K562 (cell line): ENCODE measurements around the gene FRMPD1. TPM values are rescaled to one million over a fixed set of nuclear protein-coding genes. Genes with fewer than 3 reads are reported as not detected.

Experiments used
- CCNT2 ChIP-seq: IDR thresholded peaks from 2 replicates; pipeline ENCODE4 v1.6.1; 2011; ENCODE audit warnings: borderline replicate concordance, low read depth, mild to moderate bottlenecking, moderate library complexity, mixed read lengths, low read length; ENCODE audit not compliant: insufficient read length; ENCODE audit errors: extremely low read depth
- ELF1 ChIP-seq: fragments of 200-800 bp; sonication (Bioruptor generic); IDR thresholded peaks from 2 replicates; pipeline ENCODE4 v1.6.1; 2016; ENCODE audit warnings: missing genetic modification characterization, missing compliant biosample characterization
- HMGN3 ChIP-seq: IDR thresholded peaks from 2 replicates; pipeline ENCODE4 v1.6.1; 2011; ENCODE audit warnings: borderline replicate concordance, low read depth, mild to moderate bottlenecking, mixed read lengths, low read length; ENCODE audit not compliant: insufficient read length; ENCODE audit errors: extremely low read depth
- L3MBTL2 ChIP-seq: fragments of 450-650 bp; IDR thresholded peaks from 2 replicates; pipeline ENCODE4 v1.6.1; 2016; ENCODE audit warnings: mild to moderate bottlenecking, moderate library complexity
- MITF ChIP-seq: IDR thresholded peaks from 2 replicates; pipeline ENCODE4 v1.6.1; 2014; ENCODE audit warnings: antibody characterized with exemption
- MYC ChIP-seq, 2 experiments: fragments of 250-450 bp in 1 of 2; sonication (Bioruptor Pico) in 1 of 2; IDR thresholded peaks; 2 replicates each; pipeline versions ENCODE4 v1.5.1 to v1.6.1; 2012 to 2021; ENCODE audit warnings: low read depth in 2 of 2, borderline replicate concordance in 1 of 2, improper control_type of control experiment in 1 of 2, low read length in 1 of 2, mild to moderate bottlenecking in 1 of 2, moderate library complexity in 1 of 2
- PHF21A ChIP-seq: fragments of 450-650 bp; IDR thresholded peaks from 2 replicates; pipeline ENCODE4 v1.6.1; 2017; ENCODE audit warnings: low read depth, borderline replicate concordance
- POLR2A ChIP-seq: fragments of 450-650 bp; conservative IDR thresholded peaks from 2 replicates; pipeline ENCODE4 v1.6.1; 2016
- SIN3A ChIP-seq, 2 experiments: fragments of 150-350 bp in 1 of 2; IDR thresholded peaks; 2 replicates each; pipeline ENCODE4 v1.6.1; 2011 to 2016; ENCODE audit warnings: borderline replicate concordance in 2 of 2, low read depth in 2 of 2, low read length in 2 of 2, mild to moderate bottlenecking in 2 of 2, moderate library complexity in 2 of 2; ENCODE audit not compliant: control insufficient read depth in 1 of 2
- ZBTB9 ChIP-seq: fragments of 450-650 bp; formaldehyde crosslinking; IDR thresholded peaks from 2 replicates; pipeline ENCODE4 v1.4.0; 2020; ENCODE audit warnings: mild to moderate bottlenecking, moderate library complexity
- ZMIZ1 ChIP-seq, 2 experiments: fragments of 150-350 bp in 1 of 2; IDR thresholded peaks; 2 replicates each; pipeline ENCODE4 v1.6.1; 2012 to 2016; ENCODE audit warnings: low read depth in 2 of 2, low read length in 2 of 2, mild to moderate bottlenecking in 1 of 2, moderate library complexity in 1 of 2
- ZNF197 ChIP-seq: fragments of 200-800 bp; sonication (Bioruptor generic); IDR thresholded peaks from 2 replicates; pipeline ENCODE4 v1.6.1; 2016; ENCODE audit warnings: low read depth, missing genetic modification characterization, missing compliant biosample characterization
- ZNF830 ChIP-seq: fragments of 250-450 bp; sonication (Bioruptor Pico); IDR thresholded peaks from 2 replicates; pipeline ENCODE4 v1.5.0; 2021; ENCODE audit warnings: mild to moderate bottlenecking
- polyA plus RNA-seq, 8 experiments: library from polyadenylated mRNA; depleted of rRNA in 4 of 8; stranded (reverse) in 5 of 8; unstranded in 3 of 8; fragments of >200 nt; fragmentation: Nextera tagmentation in 2 of 8; fragmentation: Illumina TruSeq in 1 of 8; extraction: Ambion mirVana in 2 of 8; extraction: Trizol in 1 of 8; gene quantifications; 2 replicates each; pipeline versions ENCODE4 v1.2.1 to v1.2.3, GENCODE V29; 2011 to 2014; ENCODE audit warnings: inconsistent platforms in 1 of 8, missing spikeins in 1 of 8
- total RNA-seq, 7 experiments: library from RNA; depleted of rRNA in 6 of 7; stranded (reverse); fragments of >200 nt in 6 of 7; fragmentation: Illumina TruSeq in 2 of 7; extraction: Trizol in 2 of 7; gene quantifications; 2 replicates each; pipeline versions ENCODE4 v1.2.1 to v1.2.3, GENCODE V29; 2011 to 2021; ENCODE audit warnings: low replicate concordance in 1 of 7

The FRMPD1 gene
- total and polyA plus RNA-seq, 9 of the 15 experiments (the other 6 are each of a cell fraction or from before 2014, with no cell fraction given): not detected

GRCh38 chr9:37753489-37754190, 102.9 kb downstream of the FRMPD1 start, which contains the start of gene TRMT10B (continued):
- TF ChIP-seq MITF (no peak), ZNF197 (CRISPR knock-in tag) (no peak), ZMIZ1 (IDR thresholded peaks at IDR 0.05; ENCODE audit: low read depth in 2 of 2, low read length in 2 of 2) (no peak), ZNF830 (no peak), PHF21A (no peak), L3MBTL2 (peak; percentile 43; the same call in 1 of the 2 replicates), ZBTB9 (CRISPR knock-in tag) (no peak), MYC (IDR thresholded peaks at IDR 0.05; ENCODE audit: low read depth, low read length) (peak; percentile 71), MYC (CRISPR knock-in tag; IDR thresholded peaks at IDR 0.05; ENCODE audit: borderline replicate concordance, low read depth) (peak; percentile 43; the same call in 1 of the 2 replicates), POLR2A (peak; percentile 72), CCNT2 (no peak), ELF1 (tag) (peak; percentile 90), SIN3A (IDR thresholded peaks at IDR 0.05; ENCODE audit: borderline replicate concordance in 2 of 2, control insufficient read depth in 1 of 2, low read depth in 2 of 2, low read length in 2 of 2) (0 out of 4 replicates have a peak, but pooled peaks of 1 of the 2 experiments have one; percentile 75), HMGN3 (no peak)
